ENCODE data around the gene PKN2. TPM values are rescaled to one million over a fixed set of nuclear protein-coding genes. Genes with fewer than 3 reads are reported as not detected.

The PKN2 gene
- total RNA-seq, 1 donor from 2014 or later = 64.9 TPM

Small RNAs within 50 kb of the gene (small RNA-seq; reads per million reads assigned to genes)
- not detected for gene RNU6-125P (ENCODE audit: low replicate concordance)

Other genes with a start within 250 kb of the PKN2 start
- 60.0 TPM for gene GTF2B, start 207.3 kb downstream of the PKN2 start, total RNA-seq

Measured in temporal lobe (tissue), 2 donors.